OCI-LY1 (cell line): ENCODE data around the gene SH3RF3.

Experiments
- CTCF ChIP-seq: fragments of 200-600 bp; sonication (generic), shearing (Covaris generic); IDR thresholded peaks from 2 replicates; pipeline ENCODE4 v1.5.1; 2017; ENCODE audit warnings: mild to moderate bottlenecking, antibody characterized with exemption, low read length, moderate library complexity, mixed read lengths
- EZH2 ChIP-seq: fragments of 200-600 bp; sonication (generic), shearing (Covaris generic); IDR thresholded peaks from 2 replicates; pipeline ENCODE4 v1.8.0; 2017; ENCODE audit warnings: borderline replicate concordance, mixed run types, mild to moderate bottlenecking, antibody characterized with exemption, low read length, moderate library complexity, mixed read lengths

- TF ChIP-seq CTCF (no peak), EZH2 (no peak)
These were observed 300.0 kb downstream of the SH3RF3 start for GRCh38 chr2:109428841-109429566.
